B cell (primary cell): Measurements from ENCODE around the gene UBXN10. TPM values are rescaled to one million over a fixed set of nuclear protein-coding genes. Genes with fewer than 3 reads are reported as not detected.

Experiments used
- ATAC-seq: fragments of 200-7000 bp; cut with Tn5 transposase; one replicate; pipeline ENCODE4 v1.10.0; 2021; ENCODE audit warnings: low read depth, mild to moderate bottlenecking, moderate number of reproducible peaks, moderate library complexity
- CTCF ChIA-PET: fragments of 350-600 bp; sonication (Branson Sonifier 250); formaldehyde crosslinking; loops from one replicate; lab custom pipeline; 2021; ENCODE audit warnings: antibody characterized with exemption, inconsistent platforms; lab: Charles Lee
- POLR2A ChIA-PET: fragments of 350-600 bp; sonication (Branson Sonifier 250); formaldehyde crosslinking; loops from one replicate; lab custom pipeline; 2021; ENCODE audit warnings: antibody characterized with exemption; lab: Charles Lee
- DNase-seq: peaks from one replicate; pipeline ENCODE4 v3.0.0; 2013
- H2AFZ ChIP-seq: 2 replicates; pipeline ENCODE4 v1.6.1; 2012; ENCODE audit warnings: mild to moderate bottlenecking, low read depth, low read length; ENCODE audit not compliant: insufficient read depth, poor library complexity, severe bottlenecking
- H3K27ac ChIP-seq, 2 donors: 1 replicate in 1 of 2; 2 replicates in 1 of 2; pipeline ENCODE4 v1.5.1; 2012 to 2013; ENCODE audit warnings: low read length in 2 of 2, mild to moderate bottlenecking in 2 of 2, moderate library complexity in 1 of 2
- H3K27me3 ChIP-seq, 4 experiments: fragments of 200-600 bp in 1 of 4; sonication (generic) in 1 of 4; replicated peaks in 1 of 4; 1 replicate in 2 of 4; 2 replicates in 2 of 4; pipeline versions ENCODE4 v1.6.1 to v1.7.0; 2013 to 2016; ENCODE audit warnings: low read length in 3 of 4, mild to moderate bottlenecking in 2 of 4, mixed read lengths in 1 of 4, moderate library complexity in 1 of 4; ENCODE audit not compliant: insufficient read depth in 4 of 4, control insufficient read depth in 3 of 4; ENCODE audit errors: control extremely low read depth in 1 of 4
- H3K36me3 ChIP-seq, 2 experiments: replicated peaks in 1 of 2; 1 replicate in 1 of 2; 2 replicates in 1 of 2; pipeline versions ENCODE4 v1.6.1 to v1.7.1; 2013; ENCODE audit warnings: low read length in 1 of 2; ENCODE audit not compliant: insufficient read depth in 2 of 2, control insufficient read depth in 1 of 2; ENCODE audit errors: control extremely low read depth in 1 of 2, extremely low read depth in 1 of 2
- H3K4me1 ChIP-seq, 2 donors: fragments of 200-600 bp in 1 of 2; sonication (generic) in 1 of 2; 1 replicate in 1 of 2; 2 replicates in 1 of 2; pipeline versions ENCODE4 v1.5.1 to v1.6.1; 2013 to 2017; ENCODE audit warnings: low read length in 2 of 2; ENCODE audit not compliant: control insufficient read depth in 2 of 2, insufficient read depth in 2 of 2
- H3K4me2 ChIP-seq: replicated peaks from 2 replicates; pipeline ENCODE3; 2012; ENCODE audit warnings: mild to moderate bottlenecking, low read depth, low read length; ENCODE audit not compliant: poor library complexity, severe bottlenecking
- H3K4me3 ChIP-seq, 5 experiments: fragments of 200-600 bp in 1 of 5; sonication (generic) in 1 of 5; 1 replicate in 3 of 5; 2 replicates in 2 of 5; pipeline versions ENCODE4 v1.5.1 to v1.7.0; 2011 to 2016; ENCODE audit warnings: low read length in 4 of 5, mild to moderate bottlenecking in 4 of 5, low read depth in 2 of 5, control low read depth in 1 of 5, moderate library complexity in 1 of 5; ENCODE audit not compliant: insufficient read depth in 1 of 5; ENCODE audit errors: control extremely low read depth in 1 of 5, extremely low read depth in 1 of 5
- H3K79me2 ChIP-seq: fragments of 200-600 bp; sonication (generic); one replicate; pipeline ENCODE4 v1.6.0; 2016; ENCODE audit warnings: low read length; ENCODE audit not compliant: control insufficient read depth, insufficient read depth
- H3K9ac ChIP-seq: fragments of 200-600 bp; sonication (generic); 2 replicates; pipeline ENCODE4 v1.6.1; 2017; ENCODE audit warnings: mild to moderate bottlenecking, low read length, moderate library complexity
- H3K9me3 ChIP-seq, 3 donors: one replicate each; pipeline versions ENCODE4 v1.6.1 to v1.7.1; 2013; ENCODE audit warnings: low read length in 2 of 3; ENCODE audit not compliant: control insufficient read depth in 2 of 3, insufficient read depth in 1 of 3; ENCODE audit errors: control extremely low read depth in 1 of 3
- H4K20me1 ChIP-seq: 2 replicates; pipeline ENCODE4 v1.6.0; 2012; ENCODE audit warnings: mild to moderate bottlenecking, low read length; ENCODE audit not compliant: insufficient read depth, control insufficient read depth, poor library complexity, severe bottlenecking
- H3K27ac Mint-ChIP-seq: one replicate; pipeline ENCODE4 v1.8.0; 2021; ENCODE audit warnings: mixed read lengths
- H3K27me3 Mint-ChIP-seq: one replicate; pipeline ENCODE4 v1.8.0; 2021; ENCODE audit warnings: mixed read lengths
- H3K4me1 Mint-ChIP-seq: one replicate; pipeline ENCODE4 v1.8.0; 2021; ENCODE audit warnings: mixed read lengths
- H3K4me3 Mint-ChIP-seq: one replicate; pipeline ENCODE4 v1.8.0; 2021; ENCODE audit warnings: mixed read lengths
- H3K9me3 Mint-ChIP-seq: one replicate; pipeline ENCODE4 v1.8.0; 2022; ENCODE audit warnings: mixed read lengths; ENCODE audit not compliant: insufficient read depth
- CTCF ChIP-seq: fragments of 200-600 bp; IDR thresholded peaks from one replicate; pipeline ENCODE4 v1.8.0; 2022; ENCODE audit warnings: antibody characterized with exemption, mild to moderate bottlenecking
- EZH2 ChIP-seq: IDR thresholded peaks from 2 replicates; pipeline ENCODE4 v1.6.1; 2012; ENCODE audit warnings: borderline replicate concordance, low read depth, mild to moderate bottlenecking, moderate library complexity, low read length; ENCODE audit not compliant: insufficient read depth, poor library complexity, severe bottlenecking
- WGBS: methylation state at CpG from one replicate; pipeline ENCODE4 v1.1.5; 2013; ENCODE audit warnings: missing lambda C conversion rate; ENCODE audit not compliant: insufficient coverage; 5-methylcytosine and 5-hydroxymethylcytosine counted together
- intact Hi-C: fragments of 100-400 bp; cut with micrococcal nuclease; formaldehyde crosslinking; loops from one replicate; pipeline ENCODE4 v1.10.0; 2022
- polyA plus RNA-seq: library from polyadenylated mRNA; depleted of rRNA; stranded (reverse); fragments of >200 nt; gene quantifications from 2 replicates; pipeline ENCODE4 v1.2.3, GENCODE V29; 2012
- total RNA-seq, 2 donors: library from RNA; stranded (reverse); fragments of 120-200 nt in 1 of 2; gene quantifications; 1 replicate in 1 of 2; 2 replicates in 1 of 2; pipeline versions ENCODE4 v1.2.3 to v1.2.4, GENCODE V29; 2013 to 2022

UBXN10 gene
- total and polyA plus RNA-seq, 2 donors (not counting 1 experiment from before 2014, with no cell fraction given): 0.07 to 0.25 TPM

- Mint-ChIP-seq H3K27ac (no peak overlapping the region), H3K9me3 (no peaks in the 10 kb centered on the region), H3K4me3 (no peak overlapping the region), H3K4me1 (peaks cover 11% of the 10 kb centered on the region), H3K27me3 (peaks cover 43% of the 10 kb centered on the region)
- DNase-seq: no peak
- no peak overlapping the region for H3K4me2 ChIP-seq
- no peaks in the 10 kb centered on the region for H3K36me3 ChIP-seq
- WGBS: 86% methylated on average over 1 of the region's 4 CpGs
- H2AFZ ChIP-seq: no peak overlapping the region
- no peak overlapping the region for H3K27ac ChIP-seq
- ChIA-PET POLR2A (no interaction called here), CTCF (interaction anchor here (1.3 kb wide), 1 partner anchor 11 kb away, joined by 3 read pairs; no protein-coding TSS in a partner anchor)
- H3K4me1 ChIP-seq: peaks cover 8% of the 10 kb centered on the region in 2 donors
- no peak overlapping the region for H3K4me3 ChIP-seq
- TF ChIP-seq EZH2 (no peak), CTCF (no peak)
- no peak for ATAC-seq
- H3K9me3 ChIP-seq: no peaks in the 10 kb centered on the region
- H3K79me2 ChIP-seq: no peaks in the 10 kb centered on the region
- intact Hi-C loops: no loop called here
- no peak overlapping the region for H3K9ac ChIP-seq
- H3K27me3 ChIP-seq: peaks cover 0 to 41% (median 2%) of the 10 kb centered on the region in 4 experiments
- H4K20me1 ChIP-seq: no peaks in the 10 kb centered on the region
Measured at GRCh38 chr1:20207546-20207945, 21.6 kb downstream of the UBXN10 start.

- Histone ChIP-seq H3K27me3 (peaks cover 0 to 37% (median 2%) of the 10 kb centered on the region in 4 experiments), H3K9ac (no peak overlapping the region), H4K20me1 (no peaks in the 10 kb centered on the region), H3K79me2 (no peaks in the 10 kb centered on the region), H3K9me3 (peaks cover 0 to 4% (median 0%) of the 10 kb centered on the region in 3 donors), H3K4me1 (peaks cover 10 to 16% of the 10 kb centered on the region in 2 donors), H3K36me3 (no peaks in the 10 kb centered on the region), H3K4me3 (no peak overlapping the region), H3K27ac (no peak overlapping the region), H2AFZ (no peak overlapping the region), H3K4me2 (no peak overlapping the region)
- intact Hi-C loops: no loop called here
- WGBS: 77% methylated on average over 4 of the region's 4 CpGs
- Mint-ChIP-seq H3K9me3 (no peaks in the 10 kb centered on the region), H3K27ac (no peak overlapping the region), H3K27me3 (peaks cover 25% of the 10 kb centered on the region), H3K4me3 (no peak overlapping the region), H3K4me1 (peaks cover 15% of the 10 kb centered on the region)
- TF ChIP-seq CTCF (no peak), EZH2 (no peak)
- ATAC-seq (no peak), DNase-seq (no peak)
- POLR2A ChIA-PET: no interaction called here
- CTCF ChIA-PET: interaction anchor here (0.9 to 9.7 kb wide), 2 partner anchors 14 to 284 kb away, joined by 3 to 111 read pairs; no protein-coding TSS in a partner anchor
Measured at GRCh38 chr1:20209471-20209870, 23.6 kb downstream of the UBXN10 start.
